ENCODE measurements around the gene ADSL.
"Not testable (repeated sequence)": the region's sequence is repeated elsewhere in the genome, so short reads cannot be mapped to it uniquely, and the experiment has no call there.

The ADSL gene

DNA sequence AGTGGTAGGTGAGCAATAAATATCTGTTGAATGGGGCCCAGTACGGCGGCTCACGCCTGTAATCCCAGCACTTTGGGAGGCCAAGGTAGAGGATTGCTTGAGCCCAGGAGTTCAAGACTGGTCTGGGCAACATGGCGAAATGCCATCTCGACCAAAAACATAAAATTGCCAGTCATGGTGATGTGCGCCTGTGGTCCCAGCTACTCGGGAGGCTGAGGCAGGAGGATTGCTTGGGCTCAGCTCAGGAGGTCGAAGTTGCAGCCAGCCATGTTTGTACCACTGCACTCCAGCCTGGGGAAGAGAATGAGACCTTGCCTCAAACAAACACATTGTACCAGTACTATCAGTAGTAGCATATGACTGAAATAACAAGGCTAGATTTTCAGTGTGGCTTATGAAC, 28.3 kb downstream of the ADSL start:
- DNase-seq = no peak

GRCh38 chr22:40376149-40376548, 29.8 kb downstream of the ADSL start:
- DNase-seq = no peak

DNA sequence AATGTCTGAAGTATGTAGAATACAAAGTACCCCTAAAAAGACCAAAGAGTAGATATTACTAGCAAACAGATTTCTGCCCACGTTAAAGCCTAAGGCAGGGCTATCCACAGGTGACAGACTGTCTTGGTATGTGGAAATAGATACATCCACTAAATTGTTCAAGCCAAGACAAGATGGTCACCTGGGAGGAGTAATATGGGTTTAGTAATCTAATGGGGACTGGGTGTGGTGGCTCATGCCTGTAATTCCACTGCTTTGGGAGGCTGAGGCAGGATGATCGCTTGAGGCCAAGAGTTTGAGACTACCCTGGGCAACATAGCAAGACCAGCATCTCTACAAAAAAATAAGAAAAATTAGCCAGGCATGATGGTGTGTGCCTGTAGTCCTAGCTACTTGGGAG, 31.6 kb downstream of the ADSL start:
- DNase-seq = no peak

DNA sequence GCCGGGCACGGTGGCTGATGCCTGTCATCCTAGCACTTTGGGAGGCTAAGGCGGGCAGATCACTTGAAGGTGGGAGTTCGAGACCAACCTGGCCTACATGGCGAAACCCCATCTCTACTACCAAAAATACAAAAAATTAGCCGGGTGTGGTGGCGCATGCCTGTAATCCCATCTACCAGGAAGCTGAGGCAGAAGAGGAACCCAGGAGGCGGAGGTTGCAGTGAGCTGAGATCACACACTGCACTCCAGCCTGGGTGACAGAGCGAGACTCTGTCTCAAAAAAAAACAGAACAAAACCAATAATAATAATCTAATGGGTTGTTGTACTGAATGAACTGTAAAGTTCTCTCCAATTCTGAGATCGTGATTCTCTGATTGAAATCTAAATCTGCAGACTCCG, 32.1 kb downstream of the ADSL start:
- not testable (repeated sequence) for DNase-seq

GRCh38 chr22:40381461-40381860, 35.2 kb downstream of the ADSL start:
- no peak for DNase-seq

GRCh38 chr22:40383905-40384304, 37.6 kb downstream of the ADSL start:
- DNase-seq = no peak

DNA sequence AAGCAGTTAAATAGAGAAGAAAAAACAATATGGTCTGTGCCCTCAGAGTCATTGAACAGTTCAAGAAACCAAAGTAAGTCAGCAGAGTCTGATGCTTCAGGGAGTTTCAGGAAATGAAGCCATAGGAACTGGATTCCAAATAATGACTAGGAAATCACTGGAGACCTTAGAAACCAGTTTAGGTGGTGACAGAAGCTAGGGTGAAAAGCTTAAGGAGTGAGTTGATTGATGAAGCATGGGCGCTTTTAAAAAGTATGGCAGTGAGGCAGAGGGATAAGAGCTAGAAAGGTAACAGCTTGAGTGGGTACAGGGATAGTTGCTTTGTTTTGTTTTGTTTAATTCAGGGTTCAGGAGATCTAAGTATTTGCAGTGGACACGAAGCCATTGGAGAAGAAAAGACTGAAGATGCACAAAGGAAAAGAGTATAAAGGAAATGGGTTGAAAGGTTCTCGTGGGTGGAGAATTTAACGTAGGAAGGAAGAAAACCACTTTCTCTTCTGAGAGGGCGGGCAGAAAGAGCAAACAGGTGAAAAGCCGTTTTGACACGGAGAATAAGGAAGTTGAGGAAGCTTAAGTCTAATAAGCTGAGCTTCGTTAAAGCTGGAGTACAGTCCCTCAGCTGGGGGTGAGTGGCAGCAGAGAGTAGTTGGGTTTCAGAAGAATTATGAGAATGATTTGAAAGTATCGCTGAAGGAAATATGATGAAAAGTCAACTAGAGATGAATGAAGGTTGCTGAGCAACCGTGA, 38.9 kb downstream of the ADSL start:
- no peak for DNase-seq

- DNase-seq = no peak
These were observed 41.4 kb downstream of the ADSL start for GRCh38 chr22:40387746-40388145.

DNA sequence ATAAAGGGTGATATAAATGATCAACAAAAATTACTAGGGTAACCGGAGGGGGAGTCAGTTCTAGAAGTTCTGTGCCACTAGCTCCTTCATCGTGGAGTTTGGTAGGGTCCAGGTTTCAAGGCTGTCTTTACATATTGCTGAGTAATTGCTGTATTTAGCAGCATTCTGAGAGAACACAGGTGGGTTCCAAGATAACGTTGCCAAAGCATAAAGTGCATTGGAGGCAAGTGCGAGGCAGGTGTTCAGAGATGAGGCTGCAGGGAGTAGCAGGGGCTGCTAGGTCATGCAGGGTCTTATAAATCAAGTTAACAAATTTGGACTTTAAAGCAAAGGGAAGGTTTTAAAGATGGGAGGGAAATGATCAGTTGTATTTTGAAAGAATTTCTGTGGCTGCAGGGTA, 41.9 kb downstream of the ADSL start:
- no peak for DNase-seq

DNA sequence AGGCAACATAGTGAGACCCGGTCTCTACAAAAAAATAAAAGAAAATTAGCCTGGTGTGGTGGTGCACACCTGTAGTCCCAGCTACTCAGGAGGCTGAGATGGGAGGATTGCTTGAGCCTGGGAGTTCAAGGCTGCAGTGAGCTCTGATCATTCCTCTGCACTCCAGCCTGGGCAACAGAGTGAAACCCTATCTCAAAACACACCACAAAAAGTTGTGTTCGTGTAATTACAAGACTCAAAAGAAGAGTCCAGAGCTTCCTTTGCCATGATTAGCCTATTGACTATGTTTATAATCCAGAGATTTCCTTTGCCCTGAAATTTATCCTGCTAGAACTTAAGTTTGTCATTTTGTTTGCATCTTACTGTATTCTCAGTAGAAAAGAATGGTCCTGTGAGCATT, 45.1 kb downstream of the ADSL start:
- DNase-seq = no peak

DNA sequence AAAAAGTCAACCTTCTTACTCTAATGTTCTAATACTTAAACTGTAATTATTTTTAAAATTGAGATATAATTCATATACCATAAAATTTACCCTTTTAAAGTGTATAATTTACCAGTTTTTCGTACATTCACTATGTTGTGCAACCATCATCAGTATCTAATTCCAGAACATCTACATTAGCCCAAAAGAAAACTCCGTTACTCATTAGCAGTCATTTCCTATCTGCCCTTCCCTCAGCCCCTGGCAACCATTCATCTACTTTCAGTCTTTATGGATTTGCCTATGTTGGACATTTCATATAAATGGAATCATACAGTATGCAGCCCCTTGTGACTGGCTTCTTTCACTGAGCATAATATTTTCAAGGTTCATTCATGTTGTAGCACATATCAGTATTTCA, 46.3 kb downstream of the ADSL start:
- no peak for DNase-seq

DNA sequence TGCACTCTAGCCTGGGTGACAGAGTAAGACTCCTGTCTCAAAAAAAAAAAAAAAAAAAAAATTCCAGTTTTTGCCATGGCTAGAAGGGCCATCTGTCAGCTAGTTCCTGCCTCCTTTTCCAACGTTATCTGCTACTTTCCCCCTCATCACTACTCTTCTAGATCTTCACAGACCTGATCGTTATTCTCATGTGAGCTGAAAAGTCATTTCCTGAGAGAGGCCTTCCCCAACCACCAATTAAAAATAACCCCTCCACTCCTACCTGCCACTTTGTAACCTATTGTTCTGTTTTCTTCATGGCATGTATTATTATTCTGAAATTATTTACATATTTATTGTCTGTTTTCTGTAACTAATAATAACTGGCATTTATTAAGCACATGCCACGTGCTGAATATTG, 48.3 kb downstream of the ADSL start:
- no peak for DNase-seq

- DNase-seq = no peak
These were observed 49.3 kb downstream of the ADSL start for GRCh38 chr22:40395607-40396006.

GRCh38 chr22:40396882-40397281, 50.6 kb downstream of the ADSL start:
- peak; percentile 68 for DNase-seq

DNA sequence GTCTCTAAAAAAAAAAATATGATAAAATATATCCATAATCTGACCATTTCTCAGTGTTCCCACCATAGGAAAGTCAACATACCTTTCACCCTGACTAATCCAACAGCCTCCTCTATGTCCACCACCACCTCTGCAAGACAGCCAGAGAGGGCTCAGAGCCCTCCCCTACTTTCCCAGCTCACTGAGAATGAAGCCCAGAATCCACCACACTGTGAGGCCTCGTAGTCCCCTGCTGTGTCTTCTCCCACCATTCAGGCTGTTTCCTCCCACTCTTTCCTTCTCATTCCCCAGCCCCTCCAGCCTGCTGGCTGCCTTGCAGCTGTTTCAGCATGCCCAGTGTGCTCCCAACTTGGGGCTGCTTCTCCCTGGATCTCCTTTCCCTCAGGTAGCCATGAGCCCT, 51.1 kb downstream of the ADSL start:
- DNase-seq = no peak

GRCh38 chr22:40399621-40400020, 53.3 kb downstream of the ADSL start:
- DNase-seq = peak; percentile 47

DNA sequence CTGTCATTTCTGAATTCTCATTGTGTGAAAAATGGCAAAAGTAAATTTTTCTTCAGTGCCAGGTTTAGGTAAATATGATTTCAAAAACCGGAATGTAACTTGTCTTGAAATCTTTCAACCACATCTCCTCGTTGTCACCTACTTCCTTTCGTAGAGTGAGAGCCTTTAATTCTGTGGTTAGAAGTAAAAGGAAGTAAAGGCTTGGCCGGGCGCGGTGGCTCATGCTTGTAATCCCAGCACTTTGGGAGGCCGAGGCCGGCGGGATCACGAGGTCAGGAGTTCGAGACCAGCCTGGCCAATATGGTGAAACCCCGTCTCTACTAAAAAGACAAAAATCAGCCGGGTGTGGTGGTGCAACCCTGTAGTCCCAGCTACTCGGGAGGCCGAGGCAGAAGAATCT, 53.9 kb downstream of the ADSL start:
- peak; percentile 47 for DNase-seq

- DNase-seq = no peak
These were observed 55.2 kb downstream of the ADSL start for GRCh38 chr22:40401532-40401931.

GRCh38 chr22:40401981-40402406, 55.7 kb downstream of the ADSL start:
- DNase-seq = no peak

DNA sequence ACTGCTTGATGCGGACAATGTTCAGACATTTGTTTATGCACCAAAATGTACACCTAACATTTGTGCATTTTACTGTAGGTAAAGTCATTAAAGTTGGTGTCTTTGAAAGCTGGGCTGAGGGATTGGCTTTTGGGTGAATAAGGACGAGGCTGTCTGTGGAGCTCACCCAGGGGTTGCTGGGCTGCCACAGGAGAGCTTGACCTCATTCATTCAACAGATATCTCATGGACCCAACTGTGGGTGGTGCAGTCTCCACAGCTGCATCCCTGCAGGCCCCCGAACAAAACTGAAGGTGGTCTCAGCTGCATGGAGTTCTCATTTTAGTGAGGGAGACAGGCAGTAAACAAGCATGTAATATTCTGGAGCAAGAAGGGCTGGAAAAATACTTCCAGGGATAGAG, 56.8 kb downstream of the ADSL start:
- no peak for DNase-seq

GRCh38 chr22:40403651-40404050, 57.4 kb downstream of the ADSL start:
- DNase-seq = no peak

- DNase-seq = no peak
These were observed 58.2 kb downstream of the ADSL start for GRCh38 chr22:40404251-40405177.

DNA sequence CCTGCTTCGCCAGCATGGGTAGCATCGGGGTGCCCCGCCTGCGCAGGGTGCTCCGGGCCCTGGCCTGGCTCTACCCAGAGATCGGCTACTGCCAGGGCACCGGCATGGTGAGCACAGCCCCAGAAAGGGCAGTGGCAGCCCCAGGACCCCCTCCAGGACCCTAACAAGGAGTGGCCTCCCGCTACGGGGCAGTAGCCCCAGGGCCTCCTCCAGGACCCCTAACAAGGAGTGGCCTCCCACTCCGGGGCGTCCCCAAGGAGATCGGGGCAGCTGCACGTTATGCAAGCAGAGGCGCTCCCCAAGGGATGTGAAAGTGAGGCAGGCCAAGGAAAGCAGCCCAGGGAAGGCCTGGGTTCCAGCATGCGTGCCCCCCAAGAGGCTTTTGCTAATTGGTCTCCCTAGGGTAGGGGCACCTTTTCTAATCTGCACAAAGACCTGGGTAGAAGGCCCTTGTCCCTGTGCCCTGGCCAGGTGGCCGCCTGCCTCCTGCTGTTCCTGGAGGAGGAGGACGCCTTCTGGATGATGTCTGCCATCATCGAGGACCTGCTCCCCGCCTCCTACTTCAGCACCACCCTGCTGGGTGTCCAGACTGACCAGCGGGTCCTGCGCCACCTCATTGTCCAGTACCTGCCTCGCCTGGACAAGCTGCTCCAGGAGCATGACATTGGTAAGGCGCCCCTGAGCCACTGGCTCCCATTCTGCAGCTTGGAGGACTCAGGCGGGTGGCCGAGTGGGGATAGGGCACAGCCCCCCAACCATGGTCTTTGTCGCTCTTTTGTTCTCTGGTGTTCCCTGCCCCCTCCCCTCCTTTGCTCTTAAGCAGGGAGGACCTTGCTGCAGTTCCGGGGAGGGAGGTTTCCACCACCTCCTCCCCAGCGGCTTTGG, 59.1 kb downstream of the ADSL start:
- DNase-seq = no peak
